Cardiac septum (tissue), 1 donor: ENCODE measurements around the gene PRR5. TPM values are rescaled to one million over a fixed set of nuclear protein-coding genes. Genes with fewer than 3 reads are reported as not detected.
"Not testable (repeated sequence)": the region's sequence is repeated elsewhere in the genome, so short reads cannot be mapped to it uniquely, and the experiment has no call there.

Experiments used
- DNase-seq: peaks from one replicate; pipeline ENCODE4 v3.0.0-alpha.2; 2020; ENCODE audit warnings: low spot score
- intact Hi-C: fragments of 100-400 bp; cut with DNase I; formaldehyde crosslinking; loops from one replicate; pipeline ENCODE4 v1.14.0; 2022
- long read RNA-seq: library from polyadenylated mRNA; unstranded; transcript quantifications from one replicate; pipeline ENCODE4 v2.0.0, GENCODE V29; 2021
- total RNA-seq: library from RNA; stranded (reverse); fragmentation: NEBNext Ultra II Directional; extraction: Animal tissue kit (Norgen Biotek cat#: 25700); gene quantifications from one replicate; pipeline ENCODE4 v1.2.1, GENCODE V29; 2021
- donor health status: DM: no; HTN: no; CAD: no.

The PRR5 gene, protein sequence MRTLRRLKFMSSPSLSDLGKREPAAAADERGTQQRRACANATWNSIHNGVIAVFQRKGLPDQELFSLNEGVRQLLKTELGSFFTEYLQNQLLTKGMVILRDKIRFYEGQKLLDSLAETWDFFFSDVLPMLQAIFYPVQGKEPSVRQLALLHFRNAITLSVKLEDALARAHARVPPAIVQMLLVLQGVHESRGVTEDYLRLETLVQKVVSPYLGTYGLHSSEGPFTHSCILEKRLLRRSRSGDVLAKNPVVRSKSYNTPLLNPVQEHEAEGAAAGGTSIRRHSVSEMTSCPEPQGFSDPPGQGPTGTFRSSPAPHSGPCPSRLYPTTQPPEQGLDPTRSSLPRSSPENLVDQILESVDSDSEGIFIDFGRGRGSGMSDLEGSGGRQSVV
- total RNA-seq = 3.2 TPM
- long read RNA-seq, partial matches to known transcripts = 0 of 4 reads
- long read RNA-seq, other reads (novel, unspliced or antisense) = 0 of 4 reads

DNA sequence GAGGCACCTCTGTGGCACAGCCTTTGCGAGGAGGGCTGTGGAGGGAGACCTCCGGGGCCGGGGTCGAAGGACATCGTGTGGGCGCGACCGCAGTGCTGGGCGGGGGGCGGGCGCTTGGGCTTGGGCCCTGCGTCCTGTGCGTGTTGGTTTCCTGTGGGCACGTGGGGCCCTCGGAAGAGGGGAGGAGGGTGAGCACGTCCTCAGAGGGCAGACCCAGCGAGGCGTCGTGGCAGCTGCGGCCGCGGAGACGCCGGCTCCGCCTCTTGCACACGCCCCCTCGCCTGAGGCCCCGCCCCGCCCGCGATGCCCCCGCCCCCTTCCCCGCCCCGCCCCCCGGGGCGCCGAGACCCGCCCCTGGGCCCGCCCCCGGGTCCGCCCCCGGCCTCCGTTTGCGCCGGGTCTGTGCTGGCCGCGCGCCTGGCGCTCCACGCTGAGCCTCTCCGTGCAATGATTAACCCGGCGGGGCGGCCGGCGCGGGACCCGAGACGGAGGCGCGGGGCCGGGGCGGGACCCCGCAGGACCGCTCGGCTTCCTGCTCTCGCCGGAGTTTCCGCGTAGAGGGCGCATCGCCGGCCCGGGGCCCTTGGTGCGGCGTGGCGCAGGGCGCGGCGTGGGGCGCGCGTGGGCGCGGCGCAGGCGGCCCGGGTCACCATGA is at the start of gene PRR5:
Gene PRR5, plus strand, starts transcription at position 381 of the 655 bp plus-strand sequence. Its CDS starts 271 bp downstream, at position 652.
- peak; percentile 86 for DNase-seq
- intact Hi-C loops = no loop called here

DNA sequence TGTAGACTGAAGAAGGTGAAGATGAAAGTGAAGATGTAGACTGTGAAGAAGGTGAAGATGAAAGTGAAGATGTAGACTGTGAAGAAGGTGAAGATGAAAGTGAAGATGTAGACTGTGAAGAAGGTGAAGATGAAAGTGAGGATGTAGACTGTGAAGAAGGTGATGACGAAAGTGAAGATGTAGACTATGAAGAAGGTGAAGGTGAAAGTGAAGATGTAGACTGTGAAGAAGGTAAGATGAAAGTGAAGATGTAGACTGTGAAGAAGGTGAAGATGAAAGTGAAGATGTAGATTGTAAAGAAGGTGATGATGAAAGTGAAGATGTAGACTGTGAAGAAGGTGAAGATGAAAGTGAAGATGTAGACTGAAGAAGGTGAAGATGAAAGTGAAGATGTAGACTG is 49.1 kb upstream of the PRR5 start:
- intact Hi-C loops = not testable (repeated sequence)

DNA sequence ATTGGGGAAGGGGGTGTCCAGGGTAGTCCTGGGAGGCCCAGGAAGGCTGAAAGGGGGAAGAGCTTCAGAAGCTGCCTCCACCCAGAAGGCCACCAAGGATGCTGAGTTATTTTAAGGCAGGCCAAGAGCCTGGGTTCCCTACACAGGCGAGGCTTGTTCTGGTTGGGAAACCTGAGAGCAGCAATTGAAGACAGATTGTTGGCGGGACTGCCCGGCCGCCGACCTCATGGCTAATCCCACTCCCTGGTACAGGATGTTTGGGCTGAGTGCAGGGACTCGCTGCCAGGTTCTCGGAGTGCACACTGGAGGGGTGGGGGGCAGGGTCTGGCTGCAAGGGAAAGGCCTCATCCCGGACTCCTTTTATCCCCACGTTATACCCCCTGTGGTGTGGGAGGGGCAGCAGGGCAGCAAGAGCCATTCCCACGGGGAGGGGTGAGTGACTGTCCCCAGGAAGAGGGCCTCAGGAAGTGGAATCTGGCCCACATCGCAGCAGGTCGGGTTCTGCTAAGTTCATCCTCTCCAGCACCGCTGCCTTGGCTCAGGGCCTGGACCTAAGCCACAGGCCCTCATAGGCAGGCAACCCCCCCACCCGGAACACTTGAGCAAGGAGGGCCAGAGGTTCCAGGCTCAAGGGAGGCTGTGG is 43.6 kb upstream of the PRR5 start:
- intact Hi-C loops = no loop called here
- no peak for DNase-seq

More for the DNA sequence above, 49.1 kb upstream of the PRR5 start:
- not testable (repeated sequence) for DNase-seq

DNA sequence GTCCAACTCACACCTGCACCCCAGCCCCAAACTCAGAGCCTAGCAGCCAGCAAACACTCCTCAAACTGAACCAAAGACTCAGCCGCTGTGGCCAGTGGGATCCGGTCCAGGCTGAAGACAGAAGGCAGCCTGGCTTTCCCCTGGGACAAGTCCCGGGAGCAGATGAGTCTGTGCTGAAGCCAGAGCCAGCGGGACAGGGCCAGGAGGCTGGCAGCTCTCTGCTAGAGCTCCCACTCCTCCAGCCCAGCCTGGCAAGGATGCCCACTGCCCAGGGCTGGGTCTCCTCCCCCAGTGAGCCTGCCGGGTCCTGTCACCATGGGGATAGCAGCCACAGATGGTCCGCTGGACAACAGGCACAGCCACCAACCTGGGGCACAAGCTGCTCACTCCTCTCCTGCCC is 42.9 kb upstream of the PRR5 start:
- intact Hi-C loops = no loop called here
- no peak for DNase-seq

DNA sequence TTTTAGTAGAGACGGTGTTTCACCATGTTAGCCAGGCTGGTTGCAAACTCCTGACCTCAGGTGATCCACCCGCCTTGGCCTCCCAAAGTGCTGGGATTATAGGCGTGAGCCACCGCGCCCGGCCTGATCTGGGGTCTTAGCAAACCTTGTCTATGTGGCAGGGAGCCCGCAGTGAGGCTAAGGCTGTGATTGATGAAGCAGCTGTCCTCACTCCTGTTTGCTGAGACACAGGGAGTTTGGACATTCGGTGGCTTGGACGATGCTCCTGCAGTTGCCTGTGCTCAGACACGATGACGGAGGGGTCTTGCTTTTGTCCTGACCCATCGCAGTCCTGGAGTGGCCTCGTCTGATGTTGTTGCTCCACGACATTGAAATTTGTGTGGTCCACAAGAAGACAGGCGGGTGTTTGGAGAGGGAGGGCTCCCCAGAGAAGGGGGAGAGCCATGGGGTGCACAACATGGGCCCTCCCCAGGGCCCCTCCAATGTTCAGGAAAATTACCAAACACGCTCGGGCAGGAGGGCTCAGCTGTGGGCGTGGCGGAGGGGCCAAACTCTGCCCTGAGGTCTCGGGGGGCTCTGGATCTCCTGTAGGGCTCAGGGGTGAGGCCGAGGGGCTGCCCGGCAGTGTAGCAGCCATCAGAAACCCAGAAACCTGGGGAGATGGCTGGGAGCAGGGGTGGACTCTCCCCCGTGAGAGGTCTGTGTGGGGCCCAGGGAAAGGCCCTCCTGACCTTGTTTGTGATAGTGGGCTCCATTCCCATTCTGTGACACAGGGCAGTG is 41.8 kb upstream of the PRR5 start:
- no peak for DNase-seq
- intact Hi-C loops = no loop called here

DNA sequence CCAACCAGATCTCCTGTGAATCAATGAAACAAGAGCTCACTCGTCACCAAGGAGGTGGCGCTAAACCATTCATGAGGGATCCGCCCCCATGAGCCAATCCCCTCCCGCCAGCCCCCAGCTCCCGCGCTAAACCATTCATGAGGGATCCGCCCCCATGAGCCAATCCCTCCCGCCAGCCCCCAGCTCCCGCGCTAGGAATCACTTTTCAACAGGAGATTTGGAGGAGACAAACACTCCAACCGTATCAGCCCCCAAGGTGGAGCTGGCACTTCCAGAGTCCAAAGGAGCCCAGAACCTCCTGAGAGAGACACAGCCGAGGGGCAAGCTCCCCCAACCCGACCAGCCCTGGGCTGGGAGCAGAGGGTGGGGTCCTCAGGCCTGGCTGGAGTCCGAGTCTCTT is 40.9 kb upstream of the PRR5 start:
- intact Hi-C loops = no loop called here
- no peak for DNase-seq

DNA sequence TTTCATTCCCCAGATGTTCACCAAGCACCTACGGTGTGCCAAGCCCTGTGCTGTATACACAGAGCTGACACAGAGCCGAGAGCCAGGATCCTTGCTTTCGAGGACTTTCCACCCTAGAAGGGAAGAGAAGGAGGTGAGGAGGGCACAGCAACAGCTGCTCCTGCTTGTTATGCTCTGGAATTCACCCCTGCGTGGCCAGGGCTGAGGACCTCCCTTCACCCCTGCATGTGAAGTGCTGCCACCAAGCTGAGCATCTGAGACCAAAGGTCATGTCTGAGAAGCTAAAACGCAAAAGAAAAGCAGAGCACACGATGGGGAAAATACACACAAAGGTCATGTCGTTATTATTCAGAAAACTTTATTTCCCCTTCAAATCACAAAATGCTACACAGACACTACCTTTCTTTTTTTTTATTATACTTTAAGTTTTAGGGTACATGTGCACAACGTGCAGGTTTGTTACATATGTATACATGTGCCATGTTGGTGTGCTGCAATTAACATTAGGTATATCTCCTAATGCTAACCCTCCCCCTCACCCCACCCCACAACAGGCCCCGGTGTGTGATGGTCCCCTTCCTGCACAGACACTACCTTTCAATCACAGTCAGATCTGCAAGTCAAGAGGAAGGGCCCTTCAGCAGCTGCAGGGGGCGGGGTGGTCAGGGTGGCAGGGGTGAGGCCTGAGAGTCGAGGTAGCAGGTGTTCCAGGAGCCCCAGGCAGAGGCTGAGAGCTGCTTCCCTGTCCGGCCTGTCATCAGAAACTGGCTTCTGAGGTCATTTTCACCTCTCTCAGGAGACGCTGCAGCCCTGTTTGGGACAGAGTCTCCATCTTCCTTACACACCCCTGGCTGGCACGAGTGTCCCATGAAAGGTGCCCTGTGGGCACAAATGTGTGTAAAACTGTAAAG is 40.1 kb upstream of the PRR5 start:
- no peak for DNase-seq
- intact Hi-C loops = no loop called here

DNA sequence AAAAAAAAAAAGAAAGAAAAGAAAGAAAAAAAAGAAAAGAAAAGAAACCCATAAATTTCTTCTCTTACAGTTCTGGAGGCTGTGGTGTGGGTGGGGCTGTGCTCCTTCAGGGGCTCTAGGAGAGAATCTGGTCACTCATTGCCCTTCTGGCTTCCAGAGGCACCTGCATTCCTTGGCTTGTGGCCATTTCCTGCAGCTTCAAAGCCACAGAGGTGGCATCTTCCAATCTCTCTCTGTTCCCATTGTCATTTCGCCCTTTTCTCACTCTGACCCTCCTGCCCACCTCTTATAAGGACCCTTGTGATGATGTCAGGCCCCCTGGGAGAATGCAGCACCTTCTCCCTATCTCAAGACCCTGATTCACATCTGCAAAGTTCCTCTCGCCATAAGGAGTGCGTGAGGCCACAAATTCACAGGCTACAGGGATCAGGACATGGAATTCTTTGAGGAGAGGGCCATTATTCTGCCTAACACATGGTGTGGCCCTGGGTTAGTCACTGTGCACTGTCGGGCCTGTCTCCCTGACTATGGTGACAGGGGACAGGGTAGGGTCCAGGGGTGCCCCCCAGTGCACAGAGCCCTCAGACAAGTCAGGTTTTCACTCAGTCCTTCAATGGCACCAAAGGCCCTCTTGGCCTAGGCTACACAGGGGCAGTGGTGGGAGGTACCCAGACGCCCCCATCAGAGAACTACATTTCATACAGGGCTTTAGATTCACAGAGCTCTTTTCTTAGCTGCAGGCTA is 38.6 kb upstream of the PRR5 start:
- intact Hi-C loops = no loop called here
- no peak for DNase-seq

DNA sequence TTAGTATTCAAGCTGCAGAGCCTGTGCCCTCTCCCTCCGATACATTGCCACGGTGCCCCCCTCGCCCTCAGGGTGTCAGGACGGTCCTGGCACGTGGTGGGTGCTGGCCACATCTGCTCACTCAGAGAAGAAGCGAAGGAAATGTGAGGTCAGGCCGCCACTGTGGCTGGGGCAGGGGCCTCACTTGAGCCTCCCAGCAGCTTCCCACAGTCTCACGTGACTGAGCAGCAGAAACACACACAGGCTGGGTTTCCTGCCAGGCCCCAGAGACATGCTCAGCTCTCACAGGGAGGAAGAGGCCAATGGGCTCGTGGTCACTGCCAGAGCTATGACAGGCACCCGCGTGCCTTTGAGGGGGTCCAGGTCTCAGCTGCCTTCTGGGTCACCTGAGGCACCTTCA is 37.9 kb upstream of the PRR5 start:
- peak; percentile 85 for DNase-seq
- intact Hi-C loops = no loop called here

DNA sequence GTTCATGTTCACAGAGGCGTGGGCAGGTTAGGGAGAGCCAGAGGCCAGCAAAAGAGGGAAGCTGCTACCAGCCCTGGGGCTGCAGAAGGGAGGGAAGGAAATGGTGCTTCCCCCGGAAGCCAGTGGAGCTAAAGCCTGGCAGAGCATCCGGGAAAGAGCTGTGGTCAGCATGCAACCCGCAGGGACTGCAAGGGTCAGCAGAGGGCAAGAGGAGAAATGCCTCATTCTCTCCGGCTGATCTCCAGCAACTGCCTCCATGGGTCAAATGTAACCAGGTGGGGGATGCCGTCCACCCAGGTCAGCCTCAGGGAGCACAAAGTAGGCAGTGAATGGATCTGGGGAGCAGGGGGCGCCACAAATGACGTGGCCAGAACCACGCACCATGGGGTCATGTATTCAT is 36.9 kb upstream of the PRR5 start:
- no peak for DNase-seq
- intact Hi-C loops = no loop called here

DNA sequence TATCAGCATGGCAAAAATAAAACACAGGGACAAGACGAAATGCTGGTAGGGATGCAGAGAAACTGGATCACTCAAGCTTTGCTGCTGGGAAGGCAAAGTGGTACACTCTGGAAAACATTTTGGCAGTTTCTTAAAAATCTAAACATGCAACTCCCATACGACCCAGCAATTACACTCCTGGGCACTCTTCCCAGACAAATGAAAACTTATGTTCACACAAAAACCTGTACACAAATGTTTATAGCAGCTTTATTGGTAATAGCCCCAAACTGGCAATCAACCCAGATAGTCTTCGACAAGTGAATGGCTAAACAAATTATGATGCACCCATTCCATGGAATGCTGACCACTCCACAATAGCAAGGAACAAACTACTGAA is 35.8 kb upstream of the PRR5 start:
- no peak for DNase-seq
- intact Hi-C loops = no loop called here

DNA sequence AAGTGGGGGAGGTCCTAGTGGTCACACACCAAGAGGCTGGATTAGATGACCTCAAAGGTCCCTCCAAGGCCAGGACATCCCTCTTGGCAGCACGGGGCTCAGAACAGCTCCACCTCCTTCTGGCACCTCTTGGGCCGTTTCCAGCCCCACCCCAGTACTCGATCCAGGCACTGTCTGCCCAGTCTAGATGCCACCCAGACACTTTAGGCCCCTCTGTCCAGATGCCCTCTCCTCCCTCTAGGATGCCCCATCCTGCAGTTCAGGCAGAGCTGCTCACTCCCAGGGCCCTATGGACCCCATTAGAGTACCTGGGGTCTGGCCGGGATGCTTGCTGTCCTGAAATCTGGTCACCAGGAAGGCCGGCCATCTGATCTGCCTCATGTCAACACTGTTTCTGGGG is 34.7 kb upstream of the PRR5 start:
- no peak for DNase-seq
- intact Hi-C loops = no loop called here

DNA sequence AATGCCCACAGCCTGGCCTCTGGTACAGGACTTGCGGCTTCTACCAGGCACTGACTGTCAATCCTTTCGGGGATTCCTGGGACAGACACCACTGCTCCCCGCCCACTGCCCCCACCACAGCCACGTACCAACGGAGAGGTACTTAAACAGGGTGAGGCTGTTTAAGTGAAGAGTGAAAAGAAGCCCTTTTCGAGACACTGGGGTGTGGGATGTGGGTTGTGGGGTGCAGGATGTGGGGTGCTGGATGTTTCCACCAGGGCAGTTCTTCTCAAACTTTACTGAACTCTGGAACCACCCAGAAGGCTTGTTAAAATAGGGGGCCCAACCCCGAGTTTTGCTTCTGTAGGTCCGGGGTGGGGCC is 34.2 kb upstream of the PRR5 start:
- intact Hi-C loops = no loop called here

DNA sequence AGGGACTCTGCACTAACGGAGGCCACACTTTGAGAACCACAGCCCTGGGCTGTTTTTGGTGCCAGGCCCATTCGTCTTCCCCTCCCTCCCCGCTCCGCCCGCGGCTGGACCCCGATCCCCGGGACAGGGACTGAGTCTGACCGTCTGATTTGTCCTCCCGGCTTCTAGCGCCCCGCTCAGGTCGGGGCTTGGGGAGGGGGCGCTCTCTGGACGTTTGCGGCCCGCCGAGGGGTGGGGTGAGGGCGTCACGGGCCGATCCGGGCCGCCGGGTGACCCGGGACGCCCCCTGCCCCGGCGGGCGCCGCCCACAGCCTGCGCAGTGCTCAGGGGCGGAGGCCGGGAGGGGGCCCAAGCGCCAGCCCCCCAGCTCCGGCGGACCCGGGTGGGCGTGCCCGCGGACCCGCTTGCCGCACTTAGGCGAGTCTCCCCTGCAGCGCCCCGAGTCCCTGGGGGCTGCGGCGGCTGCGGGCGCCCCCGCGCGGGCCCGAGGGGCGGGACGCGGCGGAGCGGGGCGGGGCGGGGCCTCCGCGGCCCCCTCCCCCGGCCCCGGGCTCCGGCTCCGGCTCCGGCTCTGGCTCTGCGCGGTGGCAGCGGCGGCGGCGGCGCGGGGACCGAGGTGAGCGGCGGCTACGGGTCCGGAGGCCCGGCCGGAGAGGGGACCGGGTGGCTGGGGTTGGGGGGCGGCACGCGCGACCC is 33.7 kb upstream of the PRR5 start:
- intact Hi-C loops = no loop called here
- no peak for DNase-seq

More for the DNA sequence above, 34.2 kb upstream of the PRR5 start:
- no peak for DNase-seq

DNA sequence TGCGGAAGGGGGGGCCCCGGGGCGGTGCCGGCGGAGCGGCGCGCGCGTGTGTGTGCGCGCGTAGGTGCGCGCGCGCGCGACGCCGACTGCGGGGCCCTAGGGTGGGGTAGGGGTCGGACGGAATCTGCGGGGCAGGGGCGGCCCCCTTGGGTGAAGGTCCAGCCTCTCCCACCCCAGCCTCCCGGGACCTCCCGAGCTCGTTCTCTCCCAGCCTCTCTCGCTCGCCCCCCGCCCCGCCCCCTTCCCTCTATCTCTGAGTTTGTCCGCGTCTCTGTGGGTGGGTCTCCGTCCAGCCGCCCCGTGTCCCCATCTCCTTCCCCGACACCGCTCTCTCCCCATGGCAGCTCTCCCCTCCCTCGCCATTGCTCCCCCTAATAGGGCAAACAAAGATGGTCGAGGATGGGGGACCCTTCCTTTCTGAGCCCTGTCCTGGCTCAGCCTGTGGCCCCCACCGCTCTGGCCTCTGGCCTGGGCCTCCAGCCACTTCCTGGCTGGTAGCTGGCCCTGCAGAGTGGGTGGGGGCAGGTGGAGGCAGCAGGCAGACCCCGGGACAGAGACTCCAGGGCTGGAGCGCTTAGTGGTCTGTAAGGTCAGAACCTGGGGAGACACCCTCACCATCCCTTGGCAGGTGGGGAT is 33.0 kb upstream of the PRR5 start:
- DNase-seq = no peak
- intact Hi-C loops = no loop called here

DNA sequence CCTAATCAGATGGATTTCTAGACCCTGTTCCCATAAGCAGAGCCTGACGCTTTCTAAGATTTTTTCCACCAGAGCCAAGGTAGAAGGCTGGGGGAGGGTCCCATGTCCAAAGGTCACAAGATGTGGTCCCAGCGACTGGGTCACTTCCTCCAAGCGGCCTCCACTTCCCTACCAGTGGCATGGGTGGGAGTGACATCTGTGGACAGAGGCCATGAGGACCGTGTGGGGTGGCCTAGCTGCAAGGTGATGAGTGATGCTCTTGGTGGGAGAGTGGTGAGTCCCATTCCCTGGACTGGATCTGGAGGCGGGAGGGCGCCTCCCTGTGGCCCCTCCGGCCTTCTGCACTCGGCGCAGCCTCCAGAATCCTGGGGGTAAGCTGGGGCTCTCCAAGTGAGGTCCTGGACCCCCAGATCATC is 32.4 kb upstream of the PRR5 start:
- DNase-seq = no peak

More for the DNA sequence above, 32.4 kb upstream of the PRR5 start:
- intact Hi-C loops = no loop called here
